H7 (cell line): ENCODE results near the gene CXXC5. TPM values are rescaled to one million over a fixed set of nuclear protein-coding genes. Genes with fewer than 3 reads are reported as not detected.

Source experiments
- DNase-seq: peaks from one replicate; pipeline ENCODE4 v3.0.0; 2012
- H3K27me3 ChIP-seq: 2 replicates; pipeline ENCODE4 v1.6.0; 2011; ENCODE audit warnings: mild to moderate bottlenecking, low read length; ENCODE audit not compliant: control insufficient read depth, insufficient read depth
- H3K36me3 ChIP-seq: replicated peaks from 2 replicates; pipeline ENCODE4 v1.5.1; 2011; ENCODE audit warnings: low read length; ENCODE audit not compliant: control insufficient read depth, insufficient read depth
- H3K4me3 ChIP-seq: 2 replicates; pipeline ENCODE4 v1.5.1; 2011; ENCODE audit warnings: low read depth, mild to moderate bottlenecking, control low read depth, low read length, moderate library complexity; ENCODE audit not compliant: insufficient read depth
- total RNA-seq: library from RNA; depleted of rRNA; stranded (reverse); fragments of >200 nt; shearing (Covaris generic); gene quantifications from 2 replicates; pipeline ENCODE4 v1.2.3, GENCODE V29; 2014

CXXC5 gene
- total RNA-seq, 1 experiment from 2014 or later, result 154 TPM

DNA sequence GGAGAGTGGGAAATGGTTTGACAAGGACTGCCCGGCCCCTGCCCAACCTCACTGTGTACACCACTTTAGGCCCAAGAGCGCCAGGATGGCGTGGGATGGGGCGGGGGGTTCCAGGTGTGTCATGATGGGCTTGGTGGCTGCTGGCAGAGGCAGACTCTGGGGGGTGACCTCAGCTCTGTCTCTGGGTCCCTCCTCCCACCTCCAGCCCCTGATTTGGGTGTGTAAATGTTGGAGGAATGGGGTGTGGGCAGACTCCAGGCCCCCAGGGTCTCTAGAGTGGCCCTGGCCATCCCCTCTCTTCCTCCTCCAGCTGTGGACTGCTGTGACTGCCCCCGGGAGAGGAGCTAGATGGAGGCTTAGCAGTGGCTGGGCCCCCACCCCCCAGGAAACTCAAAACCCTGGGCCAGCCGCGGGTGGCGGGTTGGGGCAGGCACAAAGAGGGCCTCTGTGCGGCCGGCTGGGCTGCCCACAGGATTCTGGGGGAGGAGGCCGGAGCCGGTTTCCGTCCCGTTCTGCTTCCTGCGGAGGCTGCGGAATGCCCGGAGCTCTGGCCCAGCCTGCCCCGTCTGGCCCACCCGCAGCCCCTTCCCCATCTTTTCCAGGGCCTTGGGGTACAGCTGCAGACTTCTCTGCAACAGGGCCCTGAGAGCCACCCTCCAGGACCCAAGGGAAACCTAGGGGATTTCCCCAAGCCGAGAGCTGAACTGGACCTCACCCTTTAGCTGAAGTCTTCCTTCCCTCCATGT, 23.1 kb downstream of the CXXC5 start:
- Histone ChIP-seq H3K4me3 (no peak overlapping the region), H3K36me3 (no peaks in the 10 kb centered on the region), H3K27me3 (no peaks in the 10 kb centered on the region)
- peak; percentile 88 for DNase-seq

DNA sequence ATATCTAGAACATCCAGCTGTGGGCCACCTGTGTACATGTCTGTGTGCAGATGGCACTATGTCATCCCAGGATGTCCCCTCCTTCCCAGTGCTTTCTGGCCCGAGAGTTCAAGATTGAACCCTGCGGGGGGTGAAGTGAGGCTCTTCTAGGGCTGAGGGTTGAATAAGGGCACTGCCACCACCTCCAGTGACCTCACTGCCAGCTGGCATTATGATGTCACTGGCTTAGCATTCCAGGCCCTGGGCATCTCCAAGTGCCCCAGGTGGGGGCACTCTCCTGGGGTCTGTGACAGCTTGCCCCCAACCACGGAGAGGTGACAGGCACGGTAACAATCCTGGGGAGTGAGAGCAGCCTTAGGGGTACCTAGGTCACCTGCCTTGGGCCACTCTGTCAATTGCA, 27.1 kb downstream of the CXXC5 start:
- Histone ChIP-seq H3K36me3 (no peaks in the 10 kb centered on the region; the same call in 1 of the 2 replicates), H3K4me3 (no peak overlapping the region), H3K27me3 (no peaks in the 10 kb centered on the region)
- DNase-seq, result no peak

DNA sequence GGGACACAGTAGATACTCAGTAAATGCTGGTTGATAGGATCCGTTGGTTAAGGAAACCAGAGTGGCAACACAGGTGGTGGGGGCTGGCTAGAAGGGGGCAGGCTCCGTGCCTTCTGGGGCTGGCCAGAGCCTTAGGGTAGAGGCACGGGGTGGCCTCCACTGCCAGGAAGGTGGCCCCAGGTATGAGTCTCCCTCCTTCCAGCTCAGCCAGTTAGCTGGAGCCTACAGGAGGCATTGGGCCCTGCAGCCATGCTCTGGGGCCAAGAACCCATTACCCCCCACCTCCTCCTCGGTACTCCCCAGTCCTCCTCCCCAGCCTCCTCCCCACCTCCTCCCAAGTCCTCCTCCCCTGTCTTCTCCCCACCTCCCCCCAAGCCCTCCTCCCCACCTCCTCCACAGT, 27.7 kb downstream of the CXXC5 start:
- H3K36me3 ChIP-seq, result no peaks in the 10 kb centered on the region; the same call in 1 of the 2 replicates
- H3K4me3 ChIP-seq, result no peak overlapping the region
- DNase-seq, result peak; percentile 60
- H3K27me3 ChIP-seq, result no peaks in the 10 kb centered on the region

DNA sequence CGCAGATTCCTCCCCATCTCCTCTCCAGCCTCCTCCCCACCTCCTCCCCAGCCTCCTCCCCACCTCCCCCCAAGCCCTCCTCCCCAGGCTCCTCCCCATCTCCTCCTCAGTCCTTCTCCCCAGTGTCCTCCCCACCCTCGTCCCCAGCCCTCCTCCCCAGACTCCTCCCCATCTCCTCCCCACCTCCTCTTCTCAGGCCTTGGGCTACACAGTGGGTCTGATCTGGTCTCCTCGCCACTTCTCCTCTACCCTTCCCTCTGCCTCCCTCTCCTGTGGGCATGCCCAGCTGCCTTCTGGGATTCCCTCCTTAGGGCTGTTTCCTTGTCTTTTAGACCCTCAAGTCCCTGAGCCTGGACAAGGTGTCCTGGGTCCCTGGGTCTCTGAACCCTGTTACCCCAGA, 28.3 kb downstream of the CXXC5 start:
- peaks cover 1% of the 10 kb centered on the region; the same call in 1 of the 2 replicates for H3K36me3 ChIP-seq
- H3K27me3 ChIP-seq, result no peaks in the 10 kb centered on the region
- H3K4me3 ChIP-seq, result no peak overlapping the region
- DNase-seq, result peak; percentile 53

DNA sequence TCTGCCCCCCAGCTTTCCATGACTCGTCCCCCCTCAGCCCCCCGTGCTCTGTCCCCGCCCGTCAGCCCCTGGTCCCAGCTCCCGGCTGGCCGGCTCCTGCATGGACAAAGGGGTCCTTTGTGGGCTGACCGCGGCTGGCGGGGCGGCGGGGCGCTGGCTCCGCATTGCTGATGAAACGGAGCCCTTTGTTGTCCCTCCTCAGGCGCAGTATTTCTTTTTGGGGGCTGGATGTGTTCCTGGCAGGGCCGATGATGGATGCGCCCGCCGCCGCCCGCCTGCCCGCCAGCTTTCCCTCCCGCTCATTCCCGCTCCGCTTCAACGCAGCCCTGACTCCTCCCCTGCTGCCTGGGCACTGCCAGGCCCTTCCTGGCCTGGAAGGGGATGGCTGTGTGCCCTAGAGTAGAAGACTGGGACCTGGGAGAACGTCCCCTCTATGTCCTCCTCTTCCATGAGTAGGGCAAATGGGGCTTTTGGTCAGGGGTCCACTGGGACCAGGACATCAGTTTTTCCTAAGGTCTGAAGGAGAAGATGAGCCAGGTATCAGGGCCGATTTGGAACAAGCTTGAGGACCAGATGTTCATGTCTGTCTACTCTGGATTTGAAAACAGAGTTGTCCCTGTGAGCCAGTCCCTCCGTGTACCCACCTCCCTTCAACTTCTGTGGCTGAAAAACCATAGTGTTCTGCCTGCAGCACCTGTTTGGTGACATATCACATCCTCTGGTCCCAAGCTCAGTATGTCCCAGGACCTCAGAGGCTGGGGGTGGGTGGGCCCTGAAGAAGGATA, 29.0 kb downstream of the CXXC5 start:
- Histone ChIP-seq H3K36me3 (peaks cover 4% of the 10 kb centered on the region; the same call in 1 of the 2 replicates), H3K4me3 (no peak overlapping the region), H3K27me3 (no peaks in the 10 kb centered on the region)
- DNase-seq, result peak; percentile 72

DNA sequence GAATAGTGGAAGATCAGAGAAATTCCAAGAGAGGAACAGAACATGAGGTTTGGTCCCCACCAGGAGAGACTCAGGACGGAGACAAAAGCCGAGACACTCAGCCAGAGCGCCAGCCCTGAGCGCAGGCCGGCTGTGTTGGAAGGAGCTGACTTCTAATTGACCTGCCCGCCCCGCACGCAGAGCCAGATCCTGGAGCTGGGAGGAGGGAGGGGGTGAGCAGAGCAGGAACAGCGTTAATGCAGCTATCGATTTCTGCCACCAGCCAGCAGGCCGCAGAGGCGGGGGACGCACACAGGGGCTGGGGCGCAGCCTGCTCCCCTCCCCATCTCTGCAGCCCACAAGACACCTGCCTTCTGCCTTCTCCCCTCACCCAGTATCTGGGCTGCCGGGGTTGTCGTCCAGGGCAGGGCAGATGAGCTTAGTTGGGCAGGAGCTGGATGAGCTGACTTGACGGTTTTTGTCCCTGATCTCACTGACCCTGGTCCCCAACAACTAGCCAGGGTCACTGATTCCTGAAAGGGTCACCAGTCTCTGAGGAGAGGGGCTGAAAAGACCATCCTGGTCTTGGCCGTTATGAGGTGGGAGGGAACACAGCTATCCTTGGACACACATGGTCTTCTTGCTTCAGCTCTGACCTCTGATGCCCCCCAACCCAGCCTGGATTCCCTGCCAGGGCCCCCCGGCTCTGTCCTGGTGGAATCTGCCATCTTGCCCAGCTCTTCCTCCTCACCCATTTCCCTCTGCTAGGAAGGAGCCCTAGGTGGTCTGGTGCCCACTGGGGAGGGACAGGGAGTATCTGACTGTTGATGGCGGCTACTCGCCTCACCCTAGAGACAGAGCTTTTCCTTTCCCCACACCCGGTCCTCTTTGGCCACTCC, 29.8 kb downstream of the CXXC5 start:
- DNase-seq, result peak; percentile 81
- H3K4me3 ChIP-seq, result no peak overlapping the region
- H3K36me3 ChIP-seq, result peaks cover 4% of the 10 kb centered on the region; the same call in 1 of the 2 replicates

DNA sequence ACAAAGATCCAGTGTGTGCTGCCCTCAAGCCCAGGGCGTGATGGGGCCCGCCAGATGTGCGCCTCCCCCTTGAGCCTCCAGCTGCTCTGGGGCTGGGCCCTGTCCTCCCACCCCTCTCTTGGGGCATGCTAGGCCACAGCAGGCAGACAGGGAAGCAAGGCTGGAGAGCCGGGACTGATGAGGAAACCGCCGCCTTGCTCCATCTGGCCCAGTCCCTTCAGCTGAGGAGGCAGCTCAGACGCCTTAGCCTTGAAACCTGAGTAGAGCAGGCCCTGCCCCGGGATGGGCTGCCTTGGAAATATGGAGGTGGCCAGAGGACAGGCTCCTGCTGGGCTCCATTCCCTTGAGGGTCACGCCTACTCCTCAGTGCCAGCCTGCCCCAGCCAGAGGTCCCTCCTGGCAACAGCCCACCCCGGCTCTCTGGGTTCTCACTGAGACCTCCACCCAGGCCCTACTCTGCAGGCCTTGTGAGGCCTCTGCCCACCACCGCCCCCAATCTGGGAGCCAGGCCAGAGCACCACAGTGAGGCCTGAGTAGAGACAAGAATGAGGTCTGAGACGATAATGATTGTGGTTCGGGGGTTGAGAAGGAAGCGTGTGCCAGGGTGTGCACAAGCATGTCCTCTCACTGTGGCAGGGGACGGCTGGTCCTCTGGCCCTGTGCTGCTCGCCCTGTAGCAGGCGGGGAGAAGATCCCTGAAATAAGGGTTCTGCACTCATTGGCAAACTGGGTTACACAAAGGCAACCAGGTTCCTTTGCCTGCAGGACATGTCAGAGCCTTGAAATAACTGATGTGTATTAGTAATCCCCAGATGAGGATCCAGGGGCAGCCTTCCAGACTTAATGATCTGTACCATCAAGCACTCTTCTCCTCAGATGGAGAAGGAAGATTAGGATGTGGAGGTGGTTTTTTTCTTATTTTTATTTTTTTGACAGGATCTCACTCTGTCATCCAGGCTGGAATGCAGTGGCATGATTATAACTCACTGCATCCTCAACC, 30.9 kb downstream of the CXXC5 start:
- peak; percentile 84 for DNase-seq
- H3K27me3 ChIP-seq, result no peaks in the 10 kb centered on the region
- H3K36me3 ChIP-seq, result peaks cover 4% of the 10 kb centered on the region

More for the DNA sequence above, 29.8 kb downstream of the CXXC5 start:
- H3K27me3 ChIP-seq, result no peaks in the 10 kb centered on the region

DNA sequence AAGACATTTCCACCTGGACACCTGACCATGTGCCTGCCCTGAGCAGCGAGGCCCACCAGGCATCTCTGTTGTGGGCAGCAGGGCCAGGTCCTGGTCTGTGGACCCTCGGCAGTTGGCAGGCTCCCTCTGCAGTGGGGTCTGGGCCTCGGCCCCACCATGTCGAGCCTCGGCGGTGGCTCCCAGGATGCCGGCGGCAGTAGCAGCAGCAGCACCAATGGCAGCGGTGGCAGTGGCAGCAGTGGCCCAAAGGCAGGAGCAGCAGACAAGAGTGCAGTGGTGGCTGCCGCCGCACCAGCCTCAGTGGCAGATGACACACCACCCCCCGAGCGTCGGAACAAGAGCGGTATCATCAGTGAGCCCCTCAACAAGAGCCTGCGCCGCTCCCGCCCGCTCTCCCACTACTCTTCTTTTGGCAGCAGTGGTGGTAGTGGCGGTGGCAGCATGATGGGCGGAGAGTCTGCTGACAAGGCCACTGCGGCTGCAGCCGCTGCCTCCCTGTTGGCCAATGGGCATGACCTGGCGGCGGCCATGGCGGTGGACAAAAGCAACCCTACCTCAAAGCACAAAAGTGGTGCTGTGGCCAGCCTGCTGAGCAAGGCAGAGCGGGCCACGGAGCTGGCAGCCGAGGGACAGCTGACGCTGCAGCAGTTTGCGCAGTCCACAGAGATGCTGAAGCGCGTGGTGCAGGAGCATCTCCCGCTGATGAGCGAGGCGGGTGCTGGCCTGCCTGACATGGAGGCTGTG, 32.4 kb downstream of the CXXC5 start:
- H3K36me3 ChIP-seq, result peaks cover 4% of the 10 kb centered on the region
- no peak overlapping the region for H3K4me3 ChIP-seq
- no peak for DNase-seq
- no peaks in the 10 kb centered on the region for H3K27me3 ChIP-seq

More for the DNA sequence above, 30.9 kb downstream of the CXXC5 start:
- H3K4me3 ChIP-seq, result no peak overlapping the region

DNA sequence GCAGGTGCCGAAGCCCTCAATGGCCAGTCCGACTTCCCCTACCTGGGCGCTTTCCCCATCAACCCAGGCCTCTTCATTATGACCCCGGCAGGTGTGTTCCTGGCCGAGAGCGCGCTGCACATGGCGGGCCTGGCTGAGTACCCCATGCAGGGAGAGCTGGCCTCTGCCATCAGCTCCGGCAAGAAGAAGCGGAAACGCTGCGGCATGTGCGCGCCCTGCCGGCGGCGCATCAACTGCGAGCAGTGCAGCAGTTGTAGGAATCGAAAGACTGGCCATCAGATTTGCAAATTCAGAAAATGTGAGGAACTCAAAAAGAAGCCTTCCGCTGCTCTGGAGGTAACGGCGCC, 32.9 kb downstream of the CXXC5 start:
- no peak for DNase-seq
- Histone ChIP-seq H3K36me3 (peaks cover 4% of the 10 kb centered on the region), H3K27me3 (no peaks in the 10 kb centered on the region)

DNA sequence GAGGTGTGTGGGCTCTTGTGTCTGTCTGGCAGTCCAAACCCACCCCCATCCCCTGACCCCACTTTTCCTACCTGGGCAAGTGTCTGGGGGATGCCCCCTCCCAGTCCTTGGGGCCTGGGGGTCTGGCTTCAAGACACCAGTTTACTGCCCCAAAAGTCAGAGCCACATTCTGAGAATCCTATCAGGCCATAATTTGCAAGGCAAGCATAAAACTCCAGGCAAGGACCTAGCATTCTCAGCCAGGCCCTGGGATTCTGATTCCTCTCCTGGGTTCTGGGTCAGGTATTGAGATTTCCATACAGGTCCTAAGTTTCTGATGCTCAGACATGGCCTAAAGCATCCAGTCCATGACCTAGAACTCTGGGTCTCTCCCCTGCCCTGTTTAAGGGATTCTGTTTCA, 33.3 kb downstream of the CXXC5 start:
- peaks cover 4% of the 10 kb centered on the region for H3K36me3 ChIP-seq
- no peak for DNase-seq
- no peaks in the 10 kb centered on the region for H3K27me3 ChIP-seq
- no peak overlapping the region for H3K4me3 ChIP-seq

More for the DNA sequence above, 32.9 kb downstream of the CXXC5 start:
- no peak overlapping the region for H3K4me3 ChIP-seq

DNA sequence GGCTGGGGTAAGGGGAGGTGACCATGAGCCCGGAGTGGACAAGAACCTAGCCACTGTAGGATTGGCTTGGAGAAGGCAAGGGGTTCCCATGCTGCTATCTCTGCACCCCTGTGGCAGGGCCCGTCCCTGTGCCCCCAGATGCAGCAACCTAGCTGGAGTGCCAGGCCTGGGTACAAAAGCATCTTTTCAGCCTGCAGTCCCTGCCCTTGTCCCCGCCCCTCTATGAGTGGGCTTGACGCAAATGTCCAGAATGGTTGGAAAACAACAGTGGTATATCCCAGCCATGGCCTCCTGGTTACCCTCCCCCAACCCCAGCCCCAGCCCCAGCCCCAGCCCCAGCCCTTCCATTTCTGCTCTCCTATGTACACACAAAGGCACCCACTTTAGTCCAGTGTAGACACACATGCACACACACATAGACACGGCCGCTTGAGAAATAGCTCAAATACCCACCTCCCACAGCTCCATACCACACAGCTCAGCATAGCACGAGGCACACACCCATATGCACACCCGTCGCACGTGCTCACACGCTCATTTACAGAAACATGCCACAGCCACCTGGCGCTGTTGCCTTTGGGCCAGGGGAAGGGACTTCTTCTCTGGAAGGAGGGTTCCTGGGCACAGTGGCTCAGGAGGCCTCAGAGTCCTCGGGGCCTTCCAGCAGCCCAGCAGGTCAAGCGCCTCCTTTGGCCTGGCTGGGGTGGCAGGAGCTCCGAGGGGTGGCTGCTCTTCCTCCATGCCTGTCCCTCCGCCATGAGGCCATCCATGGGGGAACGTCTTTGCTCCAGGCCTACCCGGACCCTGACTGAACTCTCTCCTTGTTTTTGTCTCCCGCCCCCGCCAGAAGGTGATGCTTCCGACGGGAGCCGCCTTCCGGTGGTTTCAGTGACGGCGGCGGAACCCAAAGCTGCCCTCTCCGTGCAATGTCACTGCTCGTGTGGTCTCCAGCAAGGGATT, 34.1 kb downstream of the CXXC5 start:
- Histone ChIP-seq H3K27me3 (no peaks in the 10 kb centered on the region), H3K36me3 (peaks cover 4% of the 10 kb centered on the region), H3K4me3 (no peak overlapping the region)
- peak; percentile 84 for DNase-seq
